HG02678 (cell line): ENCODE results near the gene CDH24.

Experiments used
- ATAC-seq: cut with Tn5 transposase; IDR thresholded peaks from one replicate; pipeline ENCODE4 v1.9.1; 2021; ENCODE audit warnings: mild to moderate bottlenecking, moderate library complexity; ENCODE audit not compliant: unreplicated experiment

Gene CDH24

GRCh38 chr14:23063601-23064000 lies 6.3 kb upstream of the CDH24 start:
- ATAC-seq = no peak

GRCh38 chr14:23062002-23062401 lies 4.7 kb upstream of the CDH24 start:
- ATAC-seq = no peak

GRCh38 chr14:23060536-23061260 lies 3.4 kb upstream of the CDH24 start:
- ATAC-seq = no peak

DNA sequence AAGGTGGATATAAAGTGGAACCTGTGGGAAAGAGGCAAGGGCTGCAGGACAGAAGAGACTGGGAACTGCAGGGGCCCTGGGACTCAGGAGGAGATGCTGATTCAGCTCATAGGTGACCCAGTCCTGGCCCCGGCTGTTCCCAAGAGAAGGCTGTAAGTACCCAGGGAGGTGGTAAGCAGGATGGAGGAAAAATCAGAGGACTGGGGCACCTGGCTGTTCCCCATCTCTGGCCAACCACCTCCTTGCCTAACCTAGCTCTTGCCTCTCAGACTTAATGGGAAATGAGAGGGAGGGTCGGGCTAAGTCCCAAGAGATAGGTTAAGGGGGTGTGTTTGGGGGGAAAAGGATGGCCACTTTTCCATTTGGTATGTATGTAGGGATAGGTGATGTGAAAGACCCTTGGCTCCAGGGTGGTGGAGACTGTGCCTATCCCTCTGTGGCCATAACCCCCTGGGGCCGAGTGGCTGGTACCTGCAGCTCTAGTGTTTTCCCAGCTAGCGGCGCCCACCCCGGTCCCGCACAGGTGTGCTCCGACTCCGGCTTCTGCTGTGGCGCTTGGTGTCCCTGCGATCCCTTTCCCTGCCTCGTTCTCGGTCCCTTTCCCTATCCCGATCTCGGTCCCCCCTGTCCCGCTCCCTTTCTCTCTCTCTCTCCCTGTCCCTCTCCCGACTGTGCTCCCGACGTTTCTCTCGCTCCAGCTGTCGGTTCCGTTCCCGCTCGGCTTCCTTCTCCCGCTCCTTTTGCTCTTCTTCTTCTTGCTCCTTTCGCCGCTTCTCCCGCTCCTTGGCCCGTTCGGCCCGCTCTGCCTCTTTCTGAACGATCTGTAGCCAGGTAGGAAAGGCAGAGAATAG lies 1.6 kb upstream of the CDH24 start:
- no peak for ATAC-seq

- ATAC-seq = peak; percentile 65
Measured at GRCh38 chr14:23057757-23058653, 685 bp upstream of the CDH24 start.

DNA sequence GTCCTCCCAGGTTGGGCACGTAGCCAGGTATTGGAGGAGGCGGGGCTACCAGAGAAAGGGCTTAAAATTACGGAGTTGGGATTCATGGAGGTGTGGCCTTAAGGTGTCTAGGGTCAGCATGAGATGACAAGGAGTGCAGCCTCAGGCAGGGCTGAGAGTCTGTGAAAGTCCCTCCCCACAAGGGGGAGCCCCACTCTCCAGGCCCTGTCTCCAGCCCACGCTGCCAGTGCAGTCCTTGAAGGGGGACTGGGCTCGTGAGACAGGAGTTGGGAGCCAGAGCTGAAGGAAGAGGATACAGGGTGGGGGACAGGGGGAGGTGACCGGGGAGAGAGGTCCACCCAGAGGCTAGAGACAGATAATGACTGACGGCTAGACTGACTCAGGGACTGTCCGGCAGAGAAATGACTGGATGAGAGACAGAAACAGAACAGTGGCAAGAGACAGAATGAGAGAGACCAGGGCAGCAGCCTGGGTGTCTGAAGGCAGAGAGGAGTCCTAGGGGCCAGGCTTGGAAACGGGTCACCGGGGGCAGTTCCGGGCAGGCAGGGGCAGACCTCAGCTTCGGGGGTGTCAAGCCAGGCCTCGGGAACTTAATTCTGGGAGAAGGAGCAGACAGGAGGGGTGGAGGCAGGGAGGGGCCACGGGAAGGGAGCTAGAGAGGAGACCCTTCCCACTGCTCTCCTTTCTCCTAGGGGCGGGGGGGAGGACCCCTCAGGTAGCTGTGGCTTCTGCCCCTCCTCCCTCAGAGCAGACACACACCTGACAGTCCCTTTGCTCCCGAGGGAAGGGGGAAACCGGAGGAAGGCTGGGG lies 970 bp downstream of the CDH24 start:
- peak; percentile 55 for ATAC-seq

GRCh38 chr14:23055621-23056144 lies 1.6 kb downstream of the CDH24 start:
- no peak for ATAC-seq

DNA sequence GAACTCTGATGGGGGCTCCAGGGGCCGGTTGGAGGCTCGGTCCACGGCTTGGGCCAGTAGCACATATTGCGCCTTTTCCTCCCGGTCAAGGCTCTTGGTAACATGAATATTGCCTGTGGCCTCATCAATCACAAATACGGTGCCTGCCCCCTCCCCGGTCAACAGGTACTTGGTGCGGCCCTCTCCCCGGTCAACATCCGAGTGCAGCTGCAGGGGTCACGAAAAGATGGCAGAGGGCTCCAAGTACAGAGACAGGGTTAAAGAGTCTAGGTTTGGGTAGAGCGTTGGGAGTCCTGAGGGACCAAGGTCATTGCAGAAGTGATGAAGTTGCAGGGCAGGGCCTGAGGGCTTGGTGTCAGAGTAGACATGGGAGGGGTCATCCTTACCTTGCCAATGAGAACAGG lies 2.2 kb downstream of the CDH24 start:
- no peak for ATAC-seq

DNA sequence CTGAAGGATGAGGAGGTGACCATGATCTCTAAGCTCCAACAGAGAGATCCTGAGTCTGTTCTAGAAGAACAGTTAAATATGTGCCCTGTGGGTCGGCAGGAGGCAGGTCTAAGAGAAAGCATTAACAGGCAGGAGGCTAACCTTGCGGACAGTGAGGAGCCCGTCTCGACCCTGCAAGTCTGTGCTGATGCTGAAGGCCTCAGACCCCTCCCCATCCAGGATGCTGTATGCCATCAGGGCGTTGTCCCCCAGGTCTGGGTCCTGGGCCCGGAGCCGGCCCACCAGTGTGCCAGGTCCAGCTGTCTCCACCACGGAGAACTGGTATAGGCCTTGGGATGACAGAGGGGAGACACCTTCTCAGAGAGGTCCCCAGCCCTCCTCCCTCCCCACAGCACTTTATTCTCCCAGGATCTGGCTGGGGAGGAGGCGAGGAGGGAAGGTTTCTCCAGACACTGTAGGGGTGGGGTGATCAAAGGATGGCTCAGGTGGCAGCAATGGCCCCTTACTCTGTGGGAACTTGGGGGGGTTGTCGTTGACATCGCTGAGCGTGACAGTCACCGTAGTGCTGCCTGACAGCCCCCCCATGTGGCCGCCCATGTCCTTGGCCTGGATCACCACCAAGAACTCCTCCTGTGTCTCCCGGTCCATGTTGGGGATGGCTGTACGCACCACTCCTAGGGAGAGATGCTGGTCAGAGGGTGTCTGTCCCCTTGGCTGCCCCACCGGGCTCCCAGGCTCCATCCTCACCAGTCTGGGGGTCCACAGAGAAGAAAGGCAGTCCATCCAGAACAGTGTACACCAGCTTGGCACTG lies 3.1 kb downstream of the CDH24 start:
- ATAC-seq = no peak

DNA sequence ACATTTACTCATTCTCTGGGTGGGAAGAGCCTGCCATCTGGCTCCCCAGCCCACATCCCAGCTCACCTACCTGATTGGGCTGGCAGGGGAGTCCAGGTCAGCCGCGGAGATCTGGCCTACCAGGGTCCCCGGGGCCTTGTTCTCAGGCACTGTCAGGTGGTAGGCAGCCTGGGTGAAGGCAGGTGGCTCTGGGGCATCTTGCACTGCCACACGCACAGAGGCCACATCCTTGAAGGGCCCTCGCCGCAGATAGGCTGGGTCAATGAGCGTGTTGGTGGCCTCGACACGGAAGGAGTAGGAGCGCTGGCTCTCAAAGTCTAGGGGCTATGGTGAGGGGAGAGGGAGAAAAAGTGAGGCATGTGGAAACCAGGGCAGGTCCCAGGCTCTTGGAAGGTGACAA lies 3.9 kb downstream of the CDH24 start:
- ATAC-seq = no peak

DNA sequence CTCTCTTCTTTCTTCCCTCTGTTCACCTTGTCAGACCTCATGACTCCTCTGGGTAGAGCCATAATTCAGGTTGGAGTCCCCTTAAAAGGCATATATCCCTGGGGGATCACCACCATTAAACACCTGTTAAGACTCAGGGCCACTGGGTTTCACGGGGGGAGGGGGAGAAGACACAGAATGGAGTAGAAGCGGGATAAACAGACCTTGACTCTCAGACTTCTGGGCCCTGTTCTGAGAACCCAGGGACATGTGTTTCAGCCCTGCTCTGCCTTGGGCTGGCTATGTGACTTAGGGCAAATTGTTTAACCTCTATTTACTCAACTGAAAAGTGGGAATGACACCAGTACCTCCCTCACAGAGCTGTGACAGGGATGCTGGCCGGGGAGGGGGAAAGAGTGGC lies 4.6 kb downstream of the CDH24 start:
- no peak for ATAC-seq

GRCh38 chr14:23052182-23052623 lies 5.1 kb downstream of the CDH24 start:
- no peak for ATAC-seq

GRCh38 chr14:23051141-23052057 lies 5.9 kb downstream of the CDH24 start:
- no peak for ATAC-seq

GRCh38 chr14:23049011-23049410 lies 8.3 kb downstream of the CDH24 start:
- no peak for ATAC-seq

GRCh38 chr14:23047751-23048693 lies 9.3 kb downstream of the CDH24 start:
- no peak for ATAC-seq

- ATAC-seq = no peak
Measured at GRCh38 chr14:23047034-23047634, 10.2 kb downstream of the CDH24 start.
